Epithelial cell of esophagus (primary cell): ENCODE data around the gene FYB1.

Experiments
- DNase-seq: peaks from one replicate; pipeline ENCODE4 v3.0.0; 2010; ENCODE audit warnings: low read depth
- H3K4me3 ChIP-seq: 2 replicates; pipeline ENCODE4 v1.5.1; 2011; ENCODE audit warnings: mild to moderate bottlenecking, low read length, control low read depth
- CTCF ChIP-seq: IDR thresholded peaks from 2 replicates; pipeline ENCODE4 v1.5.1; 2011; ENCODE audit warnings: low read depth, mild to moderate bottlenecking, low read length, control low read depth, inconsistent platforms; ENCODE audit not compliant: insufficient read depth; ENCODE audit errors: missing control alignments

Gene FYB1, protein sequence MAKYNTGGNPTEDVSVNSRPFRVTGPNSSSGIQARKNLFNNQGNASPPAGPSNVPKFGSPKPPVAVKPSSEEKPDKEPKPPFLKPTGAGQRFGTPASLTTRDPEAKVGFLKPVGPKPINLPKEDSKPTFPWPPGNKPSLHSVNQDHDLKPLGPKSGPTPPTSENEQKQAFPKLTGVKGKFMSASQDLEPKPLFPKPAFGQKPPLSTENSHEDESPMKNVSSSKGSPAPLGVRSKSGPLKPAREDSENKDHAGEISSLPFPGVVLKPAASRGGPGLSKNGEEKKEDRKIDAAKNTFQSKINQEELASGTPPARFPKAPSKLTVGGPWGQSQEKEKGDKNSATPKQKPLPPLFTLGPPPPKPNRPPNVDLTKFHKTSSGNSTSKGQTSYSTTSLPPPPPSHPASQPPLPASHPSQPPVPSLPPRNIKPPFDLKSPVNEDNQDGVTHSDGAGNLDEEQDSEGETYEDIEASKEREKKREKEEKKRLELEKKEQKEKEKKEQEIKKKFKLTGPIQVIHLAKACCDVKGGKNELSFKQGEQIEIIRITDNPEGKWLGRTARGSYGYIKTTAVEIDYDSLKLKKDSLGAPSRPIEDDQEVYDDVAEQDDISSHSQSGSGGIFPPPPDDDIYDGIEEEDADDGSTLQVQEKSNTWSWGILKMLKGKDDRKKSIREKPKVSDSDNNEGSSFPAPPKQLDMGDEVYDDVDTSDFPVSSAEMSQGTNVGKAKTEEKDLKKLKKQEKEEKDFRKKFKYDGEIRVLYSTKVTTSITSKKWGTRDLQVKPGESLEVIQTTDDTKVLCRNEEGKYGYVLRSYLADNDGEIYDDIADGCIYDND

DNA sequence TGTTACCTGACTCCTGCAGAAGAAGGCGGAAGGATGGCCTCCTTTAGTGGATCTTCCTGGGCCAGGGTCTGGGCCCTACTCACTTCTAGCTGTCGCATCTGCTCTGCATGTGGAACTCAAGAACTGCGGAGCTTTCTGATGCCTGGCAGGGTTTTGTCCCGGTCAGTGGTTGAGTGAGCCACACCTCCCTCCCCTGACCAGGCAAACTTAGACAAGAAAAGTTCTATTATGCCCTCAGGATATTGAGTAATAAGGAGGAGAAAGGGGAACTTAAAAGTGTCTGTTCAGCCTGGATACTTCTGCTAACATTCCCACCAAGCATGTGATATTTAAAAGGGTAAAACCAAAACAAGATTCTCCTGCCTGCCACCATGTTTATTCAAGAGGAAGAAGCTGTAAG, at the start of gene FYB1:
FYB1 (minus strand) TSS at position 127 of the 400 bp plus-strand sequence. CDS start 16,603 bp downstream, outside the sequence.
- no peak within 1 kb of the TSS for H3K4me3 ChIP-seq
- peak; percentile 80 for DNase-seq
- TF ChIP-seq CTCF = no peak

GRCh38 chr5:39267186-39267585, 47.8 kb upstream of the FYB1 start:
- TF ChIP-seq CTCF = no peak

GRCh38 chr5:39266442-39266841, 47.1 kb upstream of the FYB1 start:
- H3K4me3 ChIP-seq = no peak overlapping the region
- DNase-seq = no peak
- TF ChIP-seq CTCF = no peak

More at GRCh38 chr5:39267186-39267585, 47.8 kb upstream of the FYB1 start:
- no peak overlapping the region for H3K4me3 ChIP-seq
- no peak for DNase-seq

DNA sequence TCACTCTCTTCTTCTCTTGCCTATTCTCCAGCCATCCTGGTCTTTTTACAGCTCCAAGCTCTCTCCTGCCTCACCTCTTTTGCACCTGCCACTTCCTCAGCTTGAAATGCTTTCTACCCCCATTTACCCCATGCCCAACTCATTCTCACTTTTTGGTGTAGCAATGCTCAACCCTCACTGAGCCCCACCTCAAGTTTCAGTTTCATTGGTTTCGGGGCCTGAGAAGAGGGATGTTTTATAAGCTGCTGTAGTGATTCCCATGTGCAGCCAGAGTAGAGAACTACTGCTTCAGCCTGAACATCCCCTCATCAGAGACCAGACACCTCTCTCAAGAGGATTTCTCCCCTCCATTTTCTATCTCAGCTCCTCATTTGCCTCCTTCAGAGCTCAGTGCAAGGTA, 45.2 kb upstream of the FYB1 start:
- H3K4me3 ChIP-seq = no peak overlapping the region
- DNase-seq = no peak
- no peak for TF ChIP-seq CTCF

DNA sequence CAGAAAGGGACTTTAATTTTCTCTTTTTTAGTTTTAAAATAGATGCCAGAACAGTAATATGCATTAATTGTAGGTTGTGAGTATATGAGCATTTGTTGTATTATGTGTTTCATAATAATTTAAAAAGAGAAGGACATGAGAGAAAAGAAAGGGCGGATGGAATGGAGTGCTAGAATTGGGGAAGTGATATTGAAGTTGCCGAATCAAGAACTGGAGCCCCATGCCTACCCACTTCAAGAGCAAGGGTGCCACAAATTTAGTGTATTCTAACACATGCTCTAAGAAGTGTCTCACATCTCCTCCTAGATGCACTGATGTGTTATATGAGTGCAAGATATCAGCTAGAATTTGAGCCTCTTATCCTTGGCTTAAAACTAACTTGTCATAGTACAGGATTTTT, 43.6 kb upstream of the FYB1 start:
- no peak for TF ChIP-seq CTCF
- H3K4me3 ChIP-seq = no peak overlapping the region
- no peak for DNase-seq

GRCh38 chr5:39260095-39260494, 40.7 kb upstream of the FYB1 start:
- no peak overlapping the region for H3K4me3 ChIP-seq
- TF ChIP-seq CTCF = no peak
- no peak for DNase-seq
